HFF-Myc (cell line): ENCODE results near the gene TBX1.

Experiments
- DNase-seq: peaks from one replicate; pipeline ENCODE4 v3.0.0-alpha.2; 2011; ENCODE audit warnings: low read depth; ENCODE audit errors: extremely low read depth
- H3K4me3 ChIP-seq: replicated peaks from 2 replicates; pipeline ENCODE4 v1.5.1; 2011; ENCODE audit warnings: low read depth, mild to moderate bottlenecking, control low read depth, low read length
- CTCF ChIP-seq: IDR thresholded peaks from 2 replicates; pipeline ENCODE4 v1.5.1; 2012; ENCODE audit warnings: mild to moderate bottlenecking, low read depth, low read length, control low read depth; ENCODE audit errors: missing control alignments

Gene TBX1

GRCh38 chr22:19763458-19764298 is 3.1 kb downstream of the TBX1 start:
- TF ChIP-seq CTCF = no peak
- no peak for DNase-seq
- H3K4me3 ChIP-seq = no peak overlapping the region

- TF ChIP-seq CTCF = no peak
- no peak for DNase-seq
These were observed 3.7 kb downstream of the TBX1 start for GRCh38 chr22:19764299-19764593.

GRCh38 chr22:19764636-19765476 is 4.3 kb downstream of the TBX1 start:
- no peak overlapping the region for H3K4me3 ChIP-seq
- no peak for TF ChIP-seq CTCF
- DNase-seq = no peak

More at GRCh38 chr22:19764299-19764593, 3.7 kb downstream of the TBX1 start:
- no peak overlapping the region for H3K4me3 ChIP-seq

- DNase-seq = no peak
- H3K4me3 ChIP-seq = no peak overlapping the region
- TF ChIP-seq CTCF = no peak
These were observed 5.1 kb downstream of the TBX1 start for GRCh38 chr22:19765477-19766239.

GRCh38 chr22:19766240-19766510 is 5.6 kb downstream of the TBX1 start:
- H3K4me3 ChIP-seq = no peak overlapping the region
- no peak for TF ChIP-seq CTCF
- no peak for DNase-seq

- no peak overlapping the region for H3K4me3 ChIP-seq
- peak; percentile 17 for TF ChIP-seq CTCF
- no peak for DNase-seq
These were observed 6.2 kb downstream of the TBX1 start for GRCh38 chr22:19766511-19767426.
